Neural progenitor cell (in vitro differentiated cells): ENCODE measurements around the gene PPARG.

Experiments
- EZH2 ChIP-seq: fragments of 200-600 bp; sonication (generic); IDR thresholded peaks from 2 replicates; pipeline ENCODE4 v1.6.1; 2017; ENCODE audit warnings: antibody characterized with exemption, mild to moderate bottlenecking, moderate library complexity
- TF ChIP-seq, protein P1 (sequence below): fragments of 200-600 bp; sonication (generic); IDR thresholded peaks from 2 replicates; pipeline ENCODE4 v1.5.1; 2017; ENCODE audit warnings: antibody characterized with exemption, mild to moderate bottlenecking

DNA sequence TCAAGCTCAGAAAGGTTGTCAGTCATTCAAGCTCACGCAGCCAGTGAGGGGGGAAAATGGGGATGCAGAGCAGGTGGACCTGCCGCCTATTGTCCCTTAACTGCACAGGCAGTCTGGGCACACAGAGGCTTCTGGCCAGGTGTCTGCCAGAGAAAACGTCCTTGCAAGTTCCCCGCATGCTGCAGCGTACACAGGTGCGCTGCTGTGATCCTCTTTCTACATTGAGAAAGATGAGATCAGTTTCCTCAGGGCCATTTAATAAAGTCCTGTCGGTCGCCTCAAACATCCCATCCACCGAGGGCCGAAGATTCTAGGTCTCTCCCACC, 195.0 kb downstream of the PPARG start:
- TF ChIP-seq, protein P1, sequence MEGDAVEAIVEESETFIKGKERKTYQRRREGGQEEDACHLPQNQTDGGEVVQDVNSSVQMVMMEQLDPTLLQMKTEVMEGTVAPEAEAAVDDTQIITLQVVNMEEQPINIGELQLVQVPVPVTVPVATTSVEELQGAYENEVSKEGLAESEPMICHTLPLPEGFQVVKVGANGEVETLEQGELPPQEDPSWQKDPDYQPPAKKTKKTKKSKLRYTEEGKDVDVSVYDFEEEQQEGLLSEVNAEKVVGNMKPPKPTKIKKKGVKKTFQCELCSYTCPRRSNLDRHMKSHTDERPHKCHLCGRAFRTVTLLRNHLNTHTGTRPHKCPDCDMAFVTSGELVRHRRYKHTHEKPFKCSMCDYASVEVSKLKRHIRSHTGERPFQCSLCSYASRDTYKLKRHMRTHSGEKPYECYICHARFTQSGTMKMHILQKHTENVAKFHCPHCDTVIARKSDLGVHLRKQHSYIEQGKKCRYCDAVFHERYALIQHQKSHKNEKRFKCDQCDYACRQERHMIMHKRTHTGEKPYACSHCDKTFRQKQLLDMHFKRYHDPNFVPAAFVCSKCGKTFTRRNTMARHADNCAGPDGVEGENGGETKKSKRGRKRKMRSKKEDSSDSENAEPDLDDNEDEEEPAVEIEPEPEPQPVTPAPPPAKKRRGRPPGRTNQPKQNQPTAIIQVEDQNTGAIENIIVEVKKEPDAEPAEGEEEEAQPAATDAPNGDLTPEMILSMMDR = no peak
- no peak for TF ChIP-seq EZH2
